Suppressor macrophage treated with lipopolysaccharide for 1 hour (primary cell): ENCODE measurements around the gene PRKCA.
"Not testable (repeated sequence)": the region's sequence is repeated elsewhere in the genome, so short reads cannot be mapped to it uniquely, and the experiment has no call there.

Experiments used
- DNase-seq, 3 donors: peaks; one replicate each; pipeline ENCODE4 v3.0.0-alpha.2; 2020 to 2022

The PRKCA gene

GRCh38 chr17:66392783-66393437 lies 90.5 kb downstream of the PRKCA start:
- no peak for DNase-seq

DNA sequence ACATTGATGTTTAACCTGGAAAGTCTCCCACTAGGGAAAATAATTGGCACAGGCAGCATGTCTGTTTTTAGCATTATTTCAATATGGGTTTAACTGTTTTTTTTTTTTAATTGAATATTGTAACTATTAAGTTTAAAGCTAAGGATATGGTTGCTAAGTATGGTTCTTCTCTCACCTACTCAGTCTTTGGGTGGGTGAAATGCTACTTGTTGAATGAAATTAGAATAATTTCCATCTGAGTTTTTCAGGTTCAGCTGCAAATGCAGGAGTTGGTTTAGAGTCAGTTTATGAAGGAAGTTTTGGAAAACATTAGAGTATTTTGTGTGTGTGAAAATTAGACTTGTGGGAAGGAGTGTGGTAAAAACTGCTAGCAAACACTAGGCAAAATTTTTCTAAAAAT lies 93.5 kb downstream of the PRKCA start:
- no peak for DNase-seq

- no peak for DNase-seq
Measured at GRCh38 chr17:66397486-66397885, 95.1 kb downstream of the PRKCA start.

- no peak for DNase-seq
Measured at GRCh38 chr17:66398059-66398458, 95.6 kb downstream of the PRKCA start.

- DNase-seq = no peak
Measured at GRCh38 chr17:66398617-66399016, 96.2 kb downstream of the PRKCA start.

DNA sequence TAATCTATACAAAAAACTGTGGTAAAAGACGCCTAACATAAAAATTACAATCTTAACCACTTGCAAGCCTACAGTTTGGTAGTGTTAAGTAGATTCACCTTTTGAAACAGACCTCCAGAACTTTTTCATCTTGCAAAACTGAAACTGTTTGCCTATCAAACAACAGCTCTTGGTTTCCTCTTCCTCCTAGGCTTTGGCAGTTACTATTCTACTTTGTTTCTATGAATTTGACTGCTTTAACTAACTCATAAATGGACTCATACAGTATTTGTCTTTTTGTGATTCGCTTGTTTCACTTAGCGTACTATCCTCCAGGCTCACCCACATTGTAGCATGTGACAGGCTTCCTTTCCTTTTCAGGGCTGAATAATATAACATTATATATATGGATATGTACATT lies 97.0 kb downstream of the PRKCA start:
- DNase-seq = no peak

DNA sequence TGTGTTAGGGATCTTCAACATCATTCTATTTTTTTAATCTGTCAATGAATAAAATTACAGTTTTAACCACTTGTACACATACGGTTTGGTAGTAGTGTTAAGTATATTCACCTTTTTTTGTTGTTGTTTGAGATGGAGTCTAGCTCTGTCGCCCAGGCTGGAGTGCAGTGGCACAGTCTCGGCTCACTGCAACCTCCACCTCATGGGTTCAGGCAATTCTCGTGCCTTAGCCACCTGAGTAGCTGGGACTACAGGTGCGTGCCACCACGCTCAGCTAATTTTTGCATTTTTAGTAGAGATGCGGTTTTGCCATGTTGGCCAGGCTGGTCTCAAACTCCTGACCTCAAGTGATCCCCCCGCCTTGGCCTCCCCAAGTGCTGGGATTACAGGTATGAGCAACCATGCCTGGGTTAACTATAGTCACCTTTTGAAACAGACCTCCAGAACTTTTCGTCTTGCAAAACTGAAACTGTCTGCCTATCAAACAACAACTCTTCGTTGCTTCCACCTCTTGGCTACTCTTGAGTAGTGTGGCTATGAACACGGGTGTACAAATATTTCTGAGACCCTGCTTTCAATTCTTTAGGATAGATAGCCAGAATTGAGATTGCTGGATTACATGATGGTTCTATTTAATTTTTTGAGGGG lies 97.8 kb downstream of the PRKCA start:
- DNase-seq = not testable (repeated sequence)

DNA sequence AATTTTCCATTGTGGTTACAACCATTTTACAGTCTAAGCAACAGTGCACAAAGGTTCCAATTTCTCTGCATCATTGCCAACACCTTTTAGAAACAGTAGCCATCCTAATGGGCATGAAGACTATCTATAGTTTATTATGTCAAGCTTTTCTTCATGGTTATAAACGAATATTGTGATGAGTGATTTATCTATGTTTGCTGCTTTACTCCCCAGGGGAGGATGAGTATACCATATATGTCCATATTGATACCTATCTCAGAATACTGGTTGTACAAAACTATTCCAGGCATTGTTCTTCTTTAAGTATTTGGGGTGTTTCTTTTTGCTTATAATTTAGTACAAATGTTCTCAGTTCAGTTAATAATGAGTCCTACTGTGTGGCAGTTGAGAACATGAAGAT lies 98.3 kb downstream of the PRKCA start:
- DNase-seq = no peak

GRCh38 chr17:66401364-66401763 lies 99.0 kb downstream of the PRKCA start:
- no peak for DNase-seq

GRCh38 chr17:66403846-66404556 lies 101.6 kb downstream of the PRKCA start:
- peak; percentile 52 to 61 (median 59) for DNase-seq

GRCh38 chr17:66405836-66406677 lies 103.6 kb downstream of the PRKCA start:
- no peak for DNase-seq

DNA sequence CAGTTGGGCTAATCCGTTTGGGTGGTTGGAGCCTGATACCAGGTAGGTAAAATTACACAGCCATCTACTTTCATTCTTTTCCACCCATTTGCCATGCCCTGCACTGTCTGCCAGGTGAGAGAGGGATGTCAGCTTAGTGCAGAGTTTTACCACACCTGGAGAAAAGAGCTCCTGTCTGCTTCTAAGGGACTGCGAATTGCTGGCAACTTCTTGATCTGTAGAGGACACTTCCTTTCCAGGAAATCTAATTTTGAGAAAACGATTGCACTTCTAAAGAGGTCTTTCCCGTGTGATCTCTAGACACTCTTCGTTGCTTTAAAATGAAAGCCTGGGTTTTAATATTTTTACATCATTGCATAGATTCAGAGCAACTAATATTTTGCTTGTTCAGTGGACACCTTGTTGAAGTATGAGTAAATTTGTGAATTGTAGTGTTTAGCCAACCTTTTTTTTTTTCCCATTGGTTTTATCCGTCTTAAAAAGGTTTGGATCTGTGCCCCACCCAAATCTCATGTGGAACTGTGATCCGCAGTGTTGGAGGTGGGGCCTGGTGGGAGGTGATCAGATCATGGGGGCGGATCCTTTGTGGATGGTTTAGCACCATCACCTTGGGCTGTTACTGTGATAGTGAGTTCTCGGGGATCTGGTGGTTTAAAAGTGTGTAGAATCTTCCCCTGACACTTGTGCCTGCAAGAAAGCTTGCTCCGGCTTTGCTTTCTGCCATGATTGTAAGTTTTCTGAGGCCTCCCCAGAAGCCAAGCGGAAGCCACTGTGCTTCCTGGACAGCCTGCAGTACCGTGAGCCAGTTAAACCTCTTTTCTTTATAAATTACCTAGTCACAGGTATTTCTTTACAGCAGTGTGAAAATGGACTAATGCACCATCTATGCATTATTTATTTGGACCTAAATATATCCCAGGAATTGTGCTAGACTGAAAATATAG lies 104.6 kb downstream of the PRKCA start:
- no peak for DNase-seq

GRCh38 chr17:66407864-66408263 lies 105.5 kb downstream of the PRKCA start:
- no peak for DNase-seq

- DNase-seq = no peak
Measured at GRCh38 chr17:66411520-66411919, 109.1 kb downstream of the PRKCA start.

DNA sequence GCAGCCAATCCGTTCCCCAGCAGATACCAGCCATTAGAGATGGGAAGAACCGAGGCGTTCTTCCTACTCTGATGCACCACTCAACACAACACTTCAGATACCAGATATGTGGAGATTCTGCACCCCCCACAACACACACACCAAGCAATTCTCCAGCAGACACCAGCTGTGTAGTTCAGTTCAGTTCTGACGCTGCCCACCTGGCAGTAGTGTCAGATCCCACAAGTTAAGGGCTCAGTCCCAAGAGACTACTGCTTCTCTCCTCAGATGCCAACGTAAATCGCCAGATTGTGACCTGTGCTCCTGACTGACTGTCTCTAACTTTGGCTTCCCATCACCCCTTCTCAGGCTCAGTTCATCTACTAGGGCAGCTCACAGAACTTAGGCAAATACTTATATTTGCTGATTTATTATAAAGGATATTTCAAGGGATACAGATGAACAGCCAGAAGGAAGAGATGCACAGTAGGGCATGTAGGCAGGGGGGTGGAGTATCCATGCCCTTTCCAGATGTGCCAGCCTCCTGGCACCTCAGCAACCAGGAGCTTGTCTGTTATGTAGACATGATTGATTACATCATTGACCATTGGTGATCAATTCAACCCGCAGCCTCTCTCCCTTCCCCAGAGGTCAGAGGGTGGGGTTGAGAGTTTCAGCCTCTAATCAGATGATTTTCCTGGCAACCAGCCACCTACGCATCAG lies 110.6 kb downstream of the PRKCA start:
- no peak for DNase-seq

- DNase-seq = no peak
Measured at GRCh38 chr17:66413559-66414520, 111.4 kb downstream of the PRKCA start.

GRCh38 chr17:66414561-66415175 lies 112.3 kb downstream of the PRKCA start:
- no peak for DNase-seq

GRCh38 chr17:66415366-66416206 lies 113.2 kb downstream of the PRKCA start:
- DNase-seq = no peak
